ENCODE results near the gene HYAL3.

Gene HYAL3

DNA sequence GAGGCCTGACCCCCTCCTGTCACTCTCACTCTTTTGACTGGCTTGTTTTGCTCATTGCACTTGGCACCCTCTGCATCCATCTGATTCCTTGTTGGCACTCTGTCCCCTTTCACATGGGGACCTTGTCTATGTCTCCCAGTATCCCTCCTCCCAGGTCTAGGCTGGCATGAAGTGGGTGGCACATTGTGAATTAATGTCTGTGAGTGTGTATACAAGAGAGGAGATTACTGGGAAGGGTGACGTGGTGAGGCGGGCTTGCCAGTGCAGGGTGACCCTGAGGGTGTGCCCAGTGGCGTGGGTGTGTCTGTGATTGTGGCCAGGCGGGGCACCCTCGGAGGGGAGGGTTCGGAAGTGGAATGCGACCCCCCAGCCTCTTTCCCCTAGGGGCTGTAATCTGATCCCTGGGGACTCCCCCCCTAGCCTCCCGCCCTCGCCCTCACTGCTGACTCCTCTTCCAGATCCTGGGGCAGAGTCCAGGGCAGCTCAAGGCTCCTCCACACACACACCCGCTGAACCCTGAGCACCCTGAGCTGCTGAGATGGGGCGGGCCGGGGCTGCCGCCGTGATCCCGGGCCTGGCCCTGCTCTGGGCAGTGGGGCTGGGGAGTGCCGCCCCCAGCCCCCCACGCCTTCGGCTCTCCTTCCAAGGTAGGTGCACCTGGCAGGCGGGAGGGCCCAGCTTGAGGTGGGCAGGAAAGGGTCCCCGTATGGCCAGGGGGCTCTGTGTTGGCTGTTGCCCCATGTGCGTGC is 30.3 kb downstream of the HYAL3 start, which contains the start of gene SEMA3B:
Gene SEMA3B, plus strand, starts transcription at position 445 of the 749 bp plus-strand sequence. Its CDS starts 94 bp downstream, at position 539.
- no peak within 1 kb of the TSS for H2AFZ ChIP-seq (ENCODE audit: low read depth, low read length)
- TF ChIP-seq EZH2 (IDR thresholded peaks at IDR 0.05; ENCODE audit: borderline replicate concordance, low read depth, low read length, severe bottlenecking): no peak
- TF ChIP-seq, protein P1, sequence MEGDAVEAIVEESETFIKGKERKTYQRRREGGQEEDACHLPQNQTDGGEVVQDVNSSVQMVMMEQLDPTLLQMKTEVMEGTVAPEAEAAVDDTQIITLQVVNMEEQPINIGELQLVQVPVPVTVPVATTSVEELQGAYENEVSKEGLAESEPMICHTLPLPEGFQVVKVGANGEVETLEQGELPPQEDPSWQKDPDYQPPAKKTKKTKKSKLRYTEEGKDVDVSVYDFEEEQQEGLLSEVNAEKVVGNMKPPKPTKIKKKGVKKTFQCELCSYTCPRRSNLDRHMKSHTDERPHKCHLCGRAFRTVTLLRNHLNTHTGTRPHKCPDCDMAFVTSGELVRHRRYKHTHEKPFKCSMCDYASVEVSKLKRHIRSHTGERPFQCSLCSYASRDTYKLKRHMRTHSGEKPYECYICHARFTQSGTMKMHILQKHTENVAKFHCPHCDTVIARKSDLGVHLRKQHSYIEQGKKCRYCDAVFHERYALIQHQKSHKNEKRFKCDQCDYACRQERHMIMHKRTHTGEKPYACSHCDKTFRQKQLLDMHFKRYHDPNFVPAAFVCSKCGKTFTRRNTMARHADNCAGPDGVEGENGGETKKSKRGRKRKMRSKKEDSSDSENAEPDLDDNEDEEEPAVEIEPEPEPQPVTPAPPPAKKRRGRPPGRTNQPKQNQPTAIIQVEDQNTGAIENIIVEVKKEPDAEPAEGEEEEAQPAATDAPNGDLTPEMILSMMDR (IDR thresholded peaks at IDR 0.05; ENCODE audit: borderline replicate concordance, extremely low read depth, low read length, poor library complexity, severe bottlenecking): no peak
- no peak within 1 kb of the TSS for H3K27ac ChIP-seq (ENCODE audit: low read length)
- no peaks in the 10 kb centered on the region for H3K27me3 ChIP-seq (ENCODE audit: insufficient read depth, low read length, poor library complexity)
- H3K9ac ChIP-seq (ENCODE audit: low read depth, low read length): no peak within 1 kb of the TSS
- H3K4me2 ChIP-seq (ENCODE audit: insufficient read depth, low read length): no peak within 1 kb of the TSS
- no peak within 1 kb of the TSS for H3K4me3 ChIP-seq (ENCODE audit: low read depth in 1 of 2, low read length in 2 of 2)
- DNase-seq: no peak
- H4K20me1 ChIP-seq (ENCODE audit: insufficient read depth, low read length): no peaks in the 10 kb centered on the region
- no peaks in the 10 kb centered on the region for H3K79me2 ChIP-seq (ENCODE audit: insufficient read depth, low read length)
- peaks cover 8% of the 10 kb centered on the region for H3K4me1 ChIP-seq (ENCODE audit: insufficient read depth, low read length)
- no peaks in the 10 kb centered on the region for H3K36me3 ChIP-seq (ENCODE audit: insufficient read depth, low read length)
- no peak for ATAC-seq (ENCODE audit: insufficient read depth, low read depth)
- no peaks in the 10 kb centered on the region for H3K9me3 ChIP-seq (ENCODE audit: insufficient read depth, low read length, severe bottlenecking)

DNA sequence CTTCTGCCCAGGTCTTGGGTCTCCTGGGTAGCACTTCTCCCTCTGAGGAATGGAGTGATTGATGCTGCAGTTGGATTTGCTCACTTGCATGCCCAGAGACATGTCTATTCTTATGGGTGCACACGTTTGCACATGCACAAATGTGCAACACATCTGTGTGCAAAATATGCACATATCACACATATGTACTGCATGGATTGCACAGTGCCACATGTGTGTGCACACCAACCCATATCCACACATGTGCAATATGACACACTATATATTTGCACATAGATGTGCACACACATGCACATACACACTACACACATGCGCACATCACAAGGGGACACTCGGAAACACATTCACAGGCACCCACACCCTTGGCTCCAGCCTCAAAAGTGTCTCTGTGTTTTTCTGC is 30.9 kb downstream of the HYAL3 start:
- H3K4me3 ChIP-seq (ENCODE audit: low read depth in 1 of 2, low read length in 2 of 2): no peak overlapping the region
- H4K20me1 ChIP-seq (ENCODE audit: insufficient read depth, low read length): no peaks in the 10 kb centered on the region
- no peaks in the 10 kb centered on the region for H3K36me3 ChIP-seq (ENCODE audit: insufficient read depth, low read length)
- no peak overlapping the region for H3K9ac ChIP-seq (ENCODE audit: low read depth, low read length)
- no peaks in the 10 kb centered on the region for H3K79me2 ChIP-seq (ENCODE audit: insufficient read depth, low read length)
- no peak overlapping the region for H2AFZ ChIP-seq (ENCODE audit: low read depth, low read length)
- H3K4me1 ChIP-seq (ENCODE audit: insufficient read depth, low read length): peaks cover 7% of the 10 kb centered on the region
- H3K27me3 ChIP-seq (ENCODE audit: insufficient read depth, low read length, poor library complexity): no peaks in the 10 kb centered on the region
- no peak for ATAC-seq (ENCODE audit: insufficient read depth, low read depth)
- H3K9me3 ChIP-seq (ENCODE audit: insufficient read depth, low read length, severe bottlenecking): no peaks in the 10 kb centered on the region
- DNase-seq: no peak
- no peak overlapping the region for H3K27ac ChIP-seq (ENCODE audit: low read length)
- H3K4me2 ChIP-seq (ENCODE audit: insufficient read depth, low read length): no peak overlapping the region
- no peak for TF ChIP-seq EZH2 (IDR thresholded peaks at IDR 0.05; ENCODE audit: borderline replicate concordance, low read depth, low read length, severe bottlenecking)
- TF ChIP-seq, protein P1 (IDR thresholded peaks at IDR 0.05; ENCODE audit: borderline replicate concordance, extremely low read depth, low read length, poor library complexity, severe bottlenecking): no peak

DNA sequence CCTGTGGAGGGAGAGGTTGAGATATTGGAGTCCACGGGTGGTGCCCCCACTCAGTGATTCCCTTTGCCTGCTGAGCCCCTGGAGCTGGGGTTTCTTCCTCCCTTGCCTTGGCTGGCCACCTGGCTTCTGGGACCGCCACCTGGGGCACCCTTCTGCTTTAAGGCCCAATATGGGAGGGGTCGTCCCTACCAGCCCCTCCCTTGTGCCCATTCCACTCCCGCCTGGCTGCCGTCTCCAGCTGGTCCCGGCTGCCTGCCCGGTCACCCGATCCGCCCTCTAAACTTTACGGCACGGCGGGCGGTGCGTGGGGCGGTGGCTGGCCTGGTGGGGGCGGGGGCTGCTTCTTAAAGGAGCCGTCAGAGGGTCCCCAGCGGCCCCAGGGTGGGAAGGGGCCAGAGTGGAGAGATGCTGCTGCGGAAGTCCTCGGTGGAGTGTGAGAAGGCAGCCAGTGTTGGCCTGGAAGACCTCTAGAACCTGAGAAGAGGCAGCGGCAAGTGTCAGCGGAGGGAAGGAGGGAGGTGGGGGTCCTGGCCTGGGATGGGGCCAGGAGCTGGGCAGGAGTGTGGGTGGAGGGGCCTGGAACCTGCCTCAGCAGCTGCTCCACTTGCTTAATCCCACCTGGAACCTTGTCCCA is 31.8 kb downstream of the HYAL3 start:
- Histone ChIP-seq H3K9me3 (ENCODE audit: insufficient read depth, low read length, severe bottlenecking) (no peaks in the 10 kb centered on the region), H3K27me3 (ENCODE audit: insufficient read depth, low read length, poor library complexity) (no peaks in the 10 kb centered on the region), H3K4me3 (ENCODE audit: low read depth in 1 of 2, low read length in 2 of 2) (no peak overlapping the region), H3K36me3 (ENCODE audit: insufficient read depth, low read length) (no peaks in the 10 kb centered on the region), H3K4me1 (ENCODE audit: insufficient read depth, low read length) (no peaks in the 10 kb centered on the region), H2AFZ (ENCODE audit: low read depth, low read length) (no peak overlapping the region), H3K27ac (ENCODE audit: low read length) (no peak overlapping the region), H4K20me1 (ENCODE audit: insufficient read depth, low read length) (no peaks in the 10 kb centered on the region), H3K4me2 (ENCODE audit: insufficient read depth, low read length) (no peak overlapping the region), H3K79me2 (ENCODE audit: insufficient read depth, low read length) (no peaks in the 10 kb centered on the region), H3K9ac (ENCODE audit: low read depth, low read length) (no peak overlapping the region)
- DNase-seq: no peak
- ATAC-seq (ENCODE audit: insufficient read depth, low read depth): no peak
- no peak for TF ChIP-seq EZH2 (IDR thresholded peaks at IDR 0.05; ENCODE audit: borderline replicate concordance, low read depth, low read length, severe bottlenecking)
- TF ChIP-seq, protein P1 (IDR thresholded peaks at IDR 0.05; ENCODE audit: borderline replicate concordance, extremely low read depth, low read length, poor library complexity, severe bottlenecking): no peak

Data from DND-41 (cell line).